AG10803 (cell line): ENCODE data around the gene NAXD.
"Not testable (repeated sequence)": the region's sequence is repeated elsewhere in the genome, so short reads cannot be mapped to it uniquely, and the experiment has no call there.

ENCODE experiments used
- DNase-seq: peaks from one replicate; pipeline ENCODE4 v3.0.0; 2010; ENCODE audit warnings: low read depth
- H3K4me3 ChIP-seq: 2 replicates; pipeline ENCODE4 v1.5.1; 2011; ENCODE audit warnings: mild to moderate bottlenecking, low read length, control low read depth
- TF ChIP-seq, protein P1 (sequence below): conservative IDR thresholded peaks from 2 replicates; pipeline ENCODE4 v1.5.1; 2011; ENCODE audit warnings: mild to moderate bottlenecking, low read length, control low read depth, inconsistent platforms

NAXD gene

DNA sequence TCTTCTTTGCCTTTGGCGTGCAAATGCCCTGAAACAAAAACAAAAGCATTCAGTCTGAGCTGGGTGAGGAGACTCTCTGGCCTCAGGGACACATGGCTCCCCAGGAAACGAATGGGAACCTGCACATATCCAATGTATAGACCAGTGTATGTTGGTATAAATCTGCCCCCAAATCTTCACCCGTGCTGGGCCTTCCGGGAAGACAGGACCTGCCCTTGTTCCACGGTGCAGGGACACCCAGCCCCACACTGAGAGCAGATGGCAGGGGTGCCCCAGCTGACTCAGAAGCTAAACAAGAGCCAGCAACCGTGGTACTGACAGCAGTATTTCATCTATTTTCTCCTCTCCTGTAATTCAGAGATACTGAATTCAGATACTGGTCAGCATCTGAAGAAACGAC lies 48.1 kb downstream of the NAXD start:
- TF ChIP-seq, protein P1, sequence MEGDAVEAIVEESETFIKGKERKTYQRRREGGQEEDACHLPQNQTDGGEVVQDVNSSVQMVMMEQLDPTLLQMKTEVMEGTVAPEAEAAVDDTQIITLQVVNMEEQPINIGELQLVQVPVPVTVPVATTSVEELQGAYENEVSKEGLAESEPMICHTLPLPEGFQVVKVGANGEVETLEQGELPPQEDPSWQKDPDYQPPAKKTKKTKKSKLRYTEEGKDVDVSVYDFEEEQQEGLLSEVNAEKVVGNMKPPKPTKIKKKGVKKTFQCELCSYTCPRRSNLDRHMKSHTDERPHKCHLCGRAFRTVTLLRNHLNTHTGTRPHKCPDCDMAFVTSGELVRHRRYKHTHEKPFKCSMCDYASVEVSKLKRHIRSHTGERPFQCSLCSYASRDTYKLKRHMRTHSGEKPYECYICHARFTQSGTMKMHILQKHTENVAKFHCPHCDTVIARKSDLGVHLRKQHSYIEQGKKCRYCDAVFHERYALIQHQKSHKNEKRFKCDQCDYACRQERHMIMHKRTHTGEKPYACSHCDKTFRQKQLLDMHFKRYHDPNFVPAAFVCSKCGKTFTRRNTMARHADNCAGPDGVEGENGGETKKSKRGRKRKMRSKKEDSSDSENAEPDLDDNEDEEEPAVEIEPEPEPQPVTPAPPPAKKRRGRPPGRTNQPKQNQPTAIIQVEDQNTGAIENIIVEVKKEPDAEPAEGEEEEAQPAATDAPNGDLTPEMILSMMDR, result no peak
- no peak for DNase-seq
- no peak overlapping the region for H3K4me3 ChIP-seq

DNA sequence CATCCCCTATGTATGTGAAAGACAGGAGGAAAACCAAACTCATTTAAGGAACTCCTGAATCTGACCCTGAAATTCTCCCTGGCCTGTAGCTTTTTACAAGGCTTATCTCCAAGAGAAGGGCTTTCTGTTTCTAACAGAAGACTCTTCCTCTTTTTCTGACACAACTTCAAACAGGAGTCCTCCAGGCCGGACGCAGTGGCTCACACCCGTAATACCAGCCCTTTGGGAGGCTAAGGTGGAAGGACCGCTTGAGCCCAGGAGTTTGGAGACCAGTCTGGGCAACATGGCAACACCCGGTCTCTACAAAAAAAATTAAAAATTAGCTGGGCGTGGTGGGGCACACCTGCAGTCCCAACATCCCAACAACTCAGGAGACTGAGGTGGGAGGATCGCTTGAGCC lies 48.7 kb downstream of the NAXD start:
- TF ChIP-seq, protein P1, result no peak
- no peak for DNase-seq
- H3K4me3 ChIP-seq, result no peak overlapping the region

DNA sequence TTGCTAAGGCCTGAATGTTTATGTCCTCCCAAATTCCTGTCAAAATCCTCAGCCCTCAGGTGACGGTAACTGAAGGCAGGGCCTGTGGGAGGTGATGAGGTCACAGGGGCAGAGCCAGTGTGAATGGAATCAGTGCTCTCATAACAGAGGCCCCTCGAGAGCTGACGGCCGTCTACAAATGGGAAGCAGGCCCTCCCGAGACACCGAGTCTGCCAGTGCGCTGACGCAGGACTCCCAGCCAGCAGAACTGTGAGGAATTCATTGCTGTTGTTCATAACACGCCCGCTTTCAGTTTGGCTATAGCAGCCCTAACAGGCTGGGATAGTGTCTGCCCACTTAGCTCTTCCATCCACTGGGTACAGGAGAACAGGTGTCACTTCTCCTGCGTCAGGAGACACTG lies 49.3 kb downstream of the NAXD start:
- TF ChIP-seq, protein P1, result no peak
- no peak for DNase-seq
- no peak overlapping the region for H3K4me3 ChIP-seq

DNA sequence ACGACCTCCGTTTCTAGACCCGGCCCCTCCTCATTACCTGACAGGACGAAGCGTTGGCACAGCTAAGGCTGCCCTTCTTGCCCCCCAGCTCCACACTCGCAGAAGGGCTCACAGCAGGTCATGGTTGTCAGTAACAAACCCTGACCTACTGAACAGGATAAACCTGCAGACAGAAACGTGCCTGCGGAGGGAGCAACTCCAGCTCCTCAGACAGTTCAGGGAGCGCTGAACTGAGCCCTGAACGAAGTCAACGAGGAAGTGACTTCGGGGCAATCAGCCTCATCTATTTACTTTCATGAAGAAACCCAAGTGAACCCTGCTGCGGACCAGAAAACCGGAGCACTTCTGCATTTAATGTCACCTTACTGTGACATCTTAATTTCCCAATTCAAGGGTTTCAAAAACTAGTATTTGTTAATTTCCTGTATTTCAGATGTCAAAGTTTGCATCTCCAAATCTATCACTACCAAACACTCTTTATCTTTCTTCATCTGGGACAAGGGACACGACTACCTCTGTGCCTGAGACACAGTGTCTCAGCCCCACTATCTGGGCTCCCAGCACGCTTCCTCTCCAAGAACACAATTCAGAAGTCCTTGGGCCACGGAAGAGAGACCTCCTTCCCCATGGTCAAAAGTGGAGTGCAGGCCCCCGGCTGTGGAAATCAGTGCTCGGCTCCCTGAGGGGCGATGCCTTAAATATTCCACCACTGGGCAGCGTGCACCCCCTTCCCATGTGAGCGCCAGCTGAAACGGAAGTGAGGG lies 50.3 kb downstream of the NAXD start:
- H3K4me3 ChIP-seq, result no peak overlapping the region
- TF ChIP-seq, protein P1, result no peak
- DNase-seq, result no peak

DNA sequence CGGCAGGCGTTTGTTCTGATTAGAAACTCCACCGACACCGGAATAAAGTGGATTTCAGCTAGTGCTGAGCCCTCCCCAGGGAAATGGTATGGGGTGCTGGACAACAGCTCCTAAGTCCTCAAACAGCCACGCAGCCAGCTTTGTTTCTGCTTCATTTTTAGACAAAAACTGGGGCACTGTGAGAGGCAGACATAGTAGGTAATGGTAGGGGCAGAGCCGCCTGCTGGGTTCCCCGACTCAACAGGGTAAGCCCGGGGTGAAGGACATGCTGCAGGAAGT lies 50.8 kb downstream of the NAXD start:
- no peak overlapping the region for H3K4me3 ChIP-seq
- DNase-seq, result no peak
- TF ChIP-seq, protein P1, result no peak

DNA sequence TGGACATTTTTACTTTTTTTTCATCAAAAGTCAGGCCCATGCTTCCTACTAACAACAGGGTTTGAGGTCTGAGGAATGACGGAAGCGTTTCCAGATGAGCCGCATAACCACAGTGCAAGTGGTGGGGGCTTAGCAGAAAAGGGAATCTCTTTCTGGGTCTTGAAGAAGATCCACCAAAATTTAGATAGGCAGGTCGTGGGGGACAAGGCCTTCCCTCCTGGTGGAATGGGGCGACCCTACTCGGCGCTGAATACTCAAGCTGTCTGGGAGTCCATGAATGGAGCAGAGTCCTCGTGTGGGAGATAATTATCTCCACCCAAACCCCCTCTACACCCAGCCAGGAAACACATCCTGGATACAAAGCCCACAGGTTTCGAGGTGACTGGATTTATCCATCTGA lies 53.7 kb downstream of the NAXD start:
- TF ChIP-seq, protein P1, result no peak
- DNase-seq, result no peak
- H3K4me3 ChIP-seq, result no peak overlapping the region

DNA sequence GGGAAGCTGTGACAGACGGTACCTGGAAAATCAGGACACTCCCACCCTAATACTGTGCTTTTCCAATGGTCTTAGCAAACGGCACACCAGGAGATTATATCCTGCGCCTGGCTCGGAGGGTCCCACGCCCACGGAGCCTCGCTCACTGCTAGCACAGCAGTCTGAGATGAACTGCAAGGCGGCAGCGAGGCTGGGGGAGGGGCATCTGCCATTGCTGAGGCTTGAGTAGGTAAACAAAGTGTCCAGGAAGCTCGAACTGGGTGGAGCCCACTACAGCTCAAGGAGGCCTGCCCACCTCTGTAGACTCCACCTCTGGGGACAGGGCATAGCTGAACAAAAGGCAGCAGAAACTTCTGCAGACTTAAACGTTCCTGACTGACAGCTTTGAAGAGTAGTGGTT lies 54.5 kb downstream of the NAXD start:
- not testable (repeated sequence) for H3K4me3 ChIP-seq, DNase-seq
